Upper lobe of left lung (tissue), 6 donors: Measurements from ENCODE around the gene FBXO34. TPM values are rescaled to one million over a fixed set of nuclear protein-coding genes. Genes with fewer than 3 reads are reported as not detected.
A peak's percentile ranks its signal among the peaks of the same experiment; 100 is the strongest.

Source experiments
- ATAC-seq, 2 donors: fragments of 200-7000 bp; cut with Tn5 transposase; one replicate each; pipeline ENCODE4 v1.9.1; 2022; ENCODE audit warnings: mild to moderate bottlenecking in 2 of 2, moderate library complexity in 2 of 2; ENCODE audit not compliant: low FRiP score in 2 of 2
- DNase-seq, 2 donors: peaks; one replicate each; pipeline ENCODE4 v3.0.0-alpha.2; 2019 to 2020
- H3K27ac ChIP-seq, 4 donors: fragments of 200-600 bp; sonication (generic); one replicate each; pipeline ENCODE4 v1.5.1; 2016 to 2019
- H3K27me3 ChIP-seq, 4 donors: fragments of 200-600 bp; sonication (generic); one replicate each; pipeline ENCODE4 v1.5.1; 2017 to 2019
- H3K36me3 ChIP-seq, 4 donors: fragments of 200-600 bp; sonication (generic); one replicate each; pipeline ENCODE4 v1.5.1; 2016 to 2019
- H3K4me1 ChIP-seq, 4 donors: fragments of 200-600 bp; sonication (generic); one replicate each; pipeline ENCODE4 v1.5.1; 2018 to 2019
- H3K4me3 ChIP-seq, 4 donors: fragments of 200-600 bp; sonication (generic); one replicate each; pipeline ENCODE4 v1.5.1; 2017 to 2019; ENCODE audit warnings: mild to moderate bottlenecking in 2 of 4, moderate library complexity in 1 of 4
- H3K9me3 ChIP-seq, 4 donors: fragments of 200-600 bp; sonication (generic); one replicate each; pipeline ENCODE4 v1.5.1; 2018 to 2019
- EP300 ChIP-seq, 4 donors: sonication (generic); formaldehyde crosslinking; IDR thresholded peaks; one replicate each; pipeline ENCODE4 v1.5.1; 2017; ENCODE audit warnings: antibody characterized with exemption in 4 of 4, control low read depth in 2 of 4
- POLR2A ChIP-seq, 4 donors: fragments of 450-650 bp; IDR thresholded peaks; one replicate each; pipeline ENCODE4 v1.5.1; 2016 to 2017; ENCODE audit warnings: antibody characterized with exemption in 4 of 4, mild to moderate bottlenecking in 2 of 4
- POLR2AphosphoS5 ChIP-seq, 2 donors: sonication (generic); formaldehyde crosslinking; IDR thresholded peaks; one replicate each; pipeline ENCODE4 v1.5.1; 2017; ENCODE audit warnings: antibody characterized with exemption in 2 of 2
- WGBS, 2 donors: methylation state at CpG; one replicate each; pipeline ENCODE4 v1.1.5; 2017 to 2018; 5-methylcytosine and 5-hydroxymethylcytosine counted together
- total RNA-seq, 6 donors: library from RNA; depleted of rRNA in 4 of 6; stranded (reverse); fragments of >200 nt in 4 of 6; gene quantifications; one replicate each; pipeline versions ENCODE4 v1.1.0 to v1.2.1, GENCODE V29; 2016 to 2021
- TF ChIP-seq, protein P1 (sequence below), 6 experiments: fragments of 450-650 bp in 4 of 6; fragments of 200-600 bp in 2 of 6; sonication (generic) in 2 of 6; IDR thresholded peaks; one replicate each; pipeline ENCODE4 v1.5.1; 2016 to 2019; ENCODE audit warnings: antibody characterized with exemption in 6 of 6
- donor health status: DM: no; HTN: no; CAD: no; lungs with moderate emphysema.
- donor health status: DM: no; HTN: yes; CAD: no; lungs with severe emphysema.

FBXO34 gene
- total RNA-seq, 6 donors from 2014 or later = 19.9 to 52.1 (median 34.0) TPM

- H3K4me3 ChIP-seq = no peak overlapping the region
- ATAC-seq = no peak
Observed at GRCh38 chr14:55254581-55254980, 16.6 kb upstream of the FBXO34 start.

DNA sequence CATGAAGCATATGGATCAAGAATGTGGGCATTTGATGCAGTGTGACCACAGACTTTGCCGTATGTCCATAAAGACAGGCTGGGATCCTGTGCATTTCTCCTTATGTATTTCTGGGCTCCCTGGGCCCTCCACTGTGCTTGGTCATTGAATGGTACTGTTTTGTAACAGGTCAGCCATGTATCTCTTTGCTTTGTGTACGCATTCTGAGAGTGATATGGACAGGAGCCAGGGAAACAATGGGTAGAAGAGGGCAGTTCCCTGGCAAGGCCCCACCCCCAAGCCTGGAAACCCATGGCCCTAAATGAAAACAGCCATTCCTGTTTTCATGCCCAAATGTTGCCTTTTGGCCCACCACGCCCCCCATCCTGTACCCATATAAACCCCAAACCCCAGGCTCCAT is 15.2 kb upstream of the FBXO34 start:
- DNase-seq = no peak
- no peaks in the 10 kb centered on the region for H3K4me1 ChIP-seq
- no peak for ATAC-seq
- H3K4me3 ChIP-seq = no peak overlapping the region
- H3K27ac ChIP-seq = no peak overlapping the region
- TF ChIP-seq, protein P1, sequence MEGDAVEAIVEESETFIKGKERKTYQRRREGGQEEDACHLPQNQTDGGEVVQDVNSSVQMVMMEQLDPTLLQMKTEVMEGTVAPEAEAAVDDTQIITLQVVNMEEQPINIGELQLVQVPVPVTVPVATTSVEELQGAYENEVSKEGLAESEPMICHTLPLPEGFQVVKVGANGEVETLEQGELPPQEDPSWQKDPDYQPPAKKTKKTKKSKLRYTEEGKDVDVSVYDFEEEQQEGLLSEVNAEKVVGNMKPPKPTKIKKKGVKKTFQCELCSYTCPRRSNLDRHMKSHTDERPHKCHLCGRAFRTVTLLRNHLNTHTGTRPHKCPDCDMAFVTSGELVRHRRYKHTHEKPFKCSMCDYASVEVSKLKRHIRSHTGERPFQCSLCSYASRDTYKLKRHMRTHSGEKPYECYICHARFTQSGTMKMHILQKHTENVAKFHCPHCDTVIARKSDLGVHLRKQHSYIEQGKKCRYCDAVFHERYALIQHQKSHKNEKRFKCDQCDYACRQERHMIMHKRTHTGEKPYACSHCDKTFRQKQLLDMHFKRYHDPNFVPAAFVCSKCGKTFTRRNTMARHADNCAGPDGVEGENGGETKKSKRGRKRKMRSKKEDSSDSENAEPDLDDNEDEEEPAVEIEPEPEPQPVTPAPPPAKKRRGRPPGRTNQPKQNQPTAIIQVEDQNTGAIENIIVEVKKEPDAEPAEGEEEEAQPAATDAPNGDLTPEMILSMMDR (IDR thresholded peaks at IDR 0.05) = no peak
- TF ChIP-seq EP300 (IDR thresholded peaks at IDR 0.05) (no peak), POLR2A (IDR thresholded peaks at IDR 0.05) (no peak), POLR2AphosphoS5 (IDR thresholded peaks at IDR 0.05) (no peak)
- H3K27me3 ChIP-seq = no peaks in the 10 kb centered on the region
- no peaks in the 10 kb centered on the region for H3K36me3 ChIP-seq
- WGBS, 2 donors = 74 to 81% methylated on average over 3 of the region's 3 CpGs
- no peaks in the 10 kb centered on the region for H3K9me3 ChIP-seq

More at GRCh38 chr14:55254581-55254980, 16.6 kb upstream of the FBXO34 start:
- no peaks in the 10 kb centered on the region for H3K27me3 ChIP-seq
- H3K9me3 ChIP-seq = no peaks in the 10 kb centered on the region
- TF ChIP-seq POLR2A (IDR thresholded peaks at IDR 0.05) (no peak), POLR2AphosphoS5 (IDR thresholded peaks at IDR 0.05) (no peak), EP300 (IDR thresholded peaks at IDR 0.05) (no peak)
- TF ChIP-seq, protein P1 (IDR thresholded peaks at IDR 0.05) = no peak
- no peak for DNase-seq
- H3K4me1 ChIP-seq = no peaks in the 10 kb centered on the region
- H3K27ac ChIP-seq = no peak overlapping the region
- no peaks in the 10 kb centered on the region for H3K36me3 ChIP-seq
- WGBS, 2 donors = 85 to 86% methylated on average over 1 of the region's 1 CpG

DNA sequence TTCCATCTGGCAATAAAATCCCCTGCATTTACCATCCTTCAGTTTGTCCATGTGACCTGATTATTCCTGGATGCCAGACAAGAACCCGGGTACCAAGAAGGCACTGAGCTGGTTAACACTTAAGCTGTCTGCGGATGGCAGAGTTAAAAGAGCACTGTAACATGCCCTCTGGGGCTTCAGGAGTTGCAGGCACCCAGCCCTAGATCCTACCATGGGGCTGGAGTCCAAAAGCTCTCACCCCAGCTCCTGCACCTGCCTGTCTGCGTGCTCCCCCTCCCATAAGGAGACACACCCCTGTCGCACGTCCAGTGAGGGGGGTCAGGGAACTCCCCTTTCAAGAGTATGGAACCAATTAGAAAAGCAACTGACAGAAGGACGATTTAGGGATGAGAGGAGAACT is 14.6 kb upstream of the FBXO34 start:
- Histone ChIP-seq H3K36me3 (no peaks in the 10 kb centered on the region), H3K4me3 (no peak overlapping the region), H3K9me3 (no peaks in the 10 kb centered on the region), H3K4me1 (no peaks in the 10 kb centered on the region), H3K27ac (no peak overlapping the region), H3K27me3 (no peaks in the 10 kb centered on the region)
- 59 to 60% methylated on average over 6 of the region's 6 CpGs for WGBS, 2 donors
- TF ChIP-seq, protein P1 (IDR thresholded peaks at IDR 0.05) = no peak
- TF ChIP-seq EP300 (IDR thresholded peaks at IDR 0.05) (no peak), POLR2A (IDR thresholded peaks at IDR 0.05) (no peak), POLR2AphosphoS5 (IDR thresholded peaks at IDR 0.05) (no peak)
- no peak for ATAC-seq
- no peak for DNase-seq

DNA sequence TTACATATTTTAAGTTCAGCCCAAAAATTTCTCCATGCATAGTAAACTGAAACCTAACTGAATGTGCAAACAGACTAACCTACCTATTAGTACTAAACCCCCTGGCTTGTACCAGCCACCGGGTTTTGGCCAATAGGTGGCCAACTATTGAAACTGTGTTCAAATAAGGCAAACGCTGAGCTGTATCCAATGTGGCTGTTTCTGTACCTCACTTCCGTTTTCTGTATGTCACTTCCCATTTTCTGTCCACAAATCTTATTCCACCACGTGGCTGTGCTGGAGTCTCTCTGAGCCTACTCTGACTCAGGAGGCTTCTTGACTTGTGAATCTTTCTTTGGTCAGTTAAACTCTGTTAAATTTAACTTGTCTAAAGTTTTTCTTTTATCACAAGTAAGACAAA is 6.0 kb upstream of the FBXO34 start:
- ATAC-seq = no peak
- Histone ChIP-seq H3K4me3 (no peak overlapping the region), H3K9me3 (no peaks in the 10 kb centered on the region), H3K36me3 (no peaks in the 10 kb centered on the region), H3K27ac (no peak overlapping the region), H3K4me1 (peaks cover 0 to 7% (median 3%) of the 10 kb centered on the region in 4 donors), H3K27me3 (no peaks in the 10 kb centered on the region)
- no peak for DNase-seq
- 70 to 75% methylated on average over 4 of the region's 4 CpGs for WGBS, 2 donors
- TF ChIP-seq EP300 (IDR thresholded peaks at IDR 0.05) (no peak), POLR2AphosphoS5 (IDR thresholded peaks at IDR 0.05) (no peak), POLR2A (IDR thresholded peaks at IDR 0.05) (no peak)
- TF ChIP-seq, protein P1 (IDR thresholded peaks at IDR 0.05) = no peak

GRCh38 chr14:55267820-55268219 is 3.4 kb upstream of the FBXO34 start:
- no peaks in the 10 kb centered on the region for H3K9me3 ChIP-seq
- DNase-seq (peak in 1 of 2 donors; percentile 68), ATAC-seq (no peak)
- WGBS, 2 donors = 51 to 60% methylated on average over 3 of the region's 3 CpGs
- H3K27ac ChIP-seq = peak overlapping the region in 2 of 4 donors; percentile 23 to 34
- no peaks in the 10 kb centered on the region for H3K36me3 ChIP-seq
- no peaks in the 10 kb centered on the region for H3K27me3 ChIP-seq
- no peak overlapping the region for H3K4me3 ChIP-seq
- peaks cover 0 to 12% (median 7%) of the 10 kb centered on the region in 4 donors for H3K4me1 ChIP-seq
- no peak for TF ChIP-seq EP300 (IDR thresholded peaks at IDR 0.05)
